ENCODE results near the gene SNX1. TPM values are rescaled to one million over a fixed set of nuclear protein-coding genes. Genes with fewer than 3 reads are reported as not detected.

SNX1 gene
- total and polyA plus RNA-seq, 7 donors, result 36.4 to 102 (median 61.0) TPM

DNA sequence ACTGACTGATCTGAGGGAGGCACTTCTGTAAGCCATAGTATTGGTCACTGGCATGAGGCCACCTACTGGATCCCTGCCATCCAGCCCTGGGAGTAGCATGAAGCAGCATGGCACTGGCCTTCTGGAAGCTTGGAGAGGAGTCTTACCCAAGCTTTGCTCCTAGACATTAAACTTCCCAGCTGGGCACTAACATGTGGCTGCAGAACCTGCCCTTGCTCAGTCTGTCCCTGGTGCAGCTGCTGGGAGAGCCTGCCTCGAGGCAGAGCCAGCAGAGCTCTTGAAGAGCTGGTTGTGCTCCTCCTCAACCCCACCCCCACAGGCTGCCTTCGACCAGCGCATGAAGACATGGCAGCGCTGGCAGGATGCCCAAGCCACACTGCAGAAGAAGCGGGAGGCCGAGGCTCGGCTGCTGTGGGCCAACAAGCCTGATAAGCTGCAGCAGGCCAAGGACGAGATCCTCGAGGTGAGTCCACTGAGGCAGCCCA lies 38.6 kb downstream of the SNX1 start:
- 83 to 94% (median 83%) methylated on average over 9 of the region's 9 CpGs for WGBS, 3 donors
- Histone ChIP-seq H3K9me3 (no peaks in the 10 kb centered on the region), H3K4me3 (no peak overlapping the region), H3K36me3 (ENCODE audit: insufficient read depth in 1 of 2, low read depth in 1 of 2) (peaks cover 23 to 97% of the 10 kb centered on the region in 2 donors), H3K27me3 (ENCODE audit: insufficient read depth in 3 of 3, low read length in 2 of 3) (no peaks in the 10 kb centered on the region), H3K4me1 (no peaks in the 10 kb centered on the region), H3K27ac (no peak overlapping the region)
- DNase-seq (no peak), ATAC-seq (peak in 2 of 4 donors; percentile 29 to 32)
- TF ChIP-seq, protein P1, sequence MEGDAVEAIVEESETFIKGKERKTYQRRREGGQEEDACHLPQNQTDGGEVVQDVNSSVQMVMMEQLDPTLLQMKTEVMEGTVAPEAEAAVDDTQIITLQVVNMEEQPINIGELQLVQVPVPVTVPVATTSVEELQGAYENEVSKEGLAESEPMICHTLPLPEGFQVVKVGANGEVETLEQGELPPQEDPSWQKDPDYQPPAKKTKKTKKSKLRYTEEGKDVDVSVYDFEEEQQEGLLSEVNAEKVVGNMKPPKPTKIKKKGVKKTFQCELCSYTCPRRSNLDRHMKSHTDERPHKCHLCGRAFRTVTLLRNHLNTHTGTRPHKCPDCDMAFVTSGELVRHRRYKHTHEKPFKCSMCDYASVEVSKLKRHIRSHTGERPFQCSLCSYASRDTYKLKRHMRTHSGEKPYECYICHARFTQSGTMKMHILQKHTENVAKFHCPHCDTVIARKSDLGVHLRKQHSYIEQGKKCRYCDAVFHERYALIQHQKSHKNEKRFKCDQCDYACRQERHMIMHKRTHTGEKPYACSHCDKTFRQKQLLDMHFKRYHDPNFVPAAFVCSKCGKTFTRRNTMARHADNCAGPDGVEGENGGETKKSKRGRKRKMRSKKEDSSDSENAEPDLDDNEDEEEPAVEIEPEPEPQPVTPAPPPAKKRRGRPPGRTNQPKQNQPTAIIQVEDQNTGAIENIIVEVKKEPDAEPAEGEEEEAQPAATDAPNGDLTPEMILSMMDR (IDR thresholded peaks at IDR 0.05), result no peak
- intact Hi-C loops (cut with DNase I), result no loop called here

DNA sequence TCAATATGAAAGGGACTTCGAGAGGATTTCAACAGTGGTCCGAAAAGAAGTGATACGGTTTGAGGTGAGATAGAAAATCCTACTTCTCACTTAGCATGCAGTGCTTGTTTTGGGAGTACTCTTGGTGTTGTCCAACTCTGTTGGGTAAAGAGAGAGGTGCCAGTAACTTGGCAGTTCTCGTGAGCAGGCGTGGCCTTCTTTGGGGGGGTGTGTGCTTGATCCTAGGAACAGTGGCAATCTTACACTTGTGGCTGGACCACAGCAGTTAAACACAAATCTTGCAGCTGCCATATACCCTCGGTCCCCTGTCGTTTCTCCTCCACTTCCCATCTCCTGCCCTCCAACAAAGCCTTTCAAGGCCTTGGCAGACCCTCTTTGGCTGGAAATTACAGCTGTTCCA lies 40.6 kb downstream of the SNX1 start:
- H3K36me3 ChIP-seq (ENCODE audit: insufficient read depth in 1 of 2, low read depth in 1 of 2), result peaks cover 14 to 92% of the 10 kb centered on the region in 2 donors
- DNase-seq, result no peak

DNA sequence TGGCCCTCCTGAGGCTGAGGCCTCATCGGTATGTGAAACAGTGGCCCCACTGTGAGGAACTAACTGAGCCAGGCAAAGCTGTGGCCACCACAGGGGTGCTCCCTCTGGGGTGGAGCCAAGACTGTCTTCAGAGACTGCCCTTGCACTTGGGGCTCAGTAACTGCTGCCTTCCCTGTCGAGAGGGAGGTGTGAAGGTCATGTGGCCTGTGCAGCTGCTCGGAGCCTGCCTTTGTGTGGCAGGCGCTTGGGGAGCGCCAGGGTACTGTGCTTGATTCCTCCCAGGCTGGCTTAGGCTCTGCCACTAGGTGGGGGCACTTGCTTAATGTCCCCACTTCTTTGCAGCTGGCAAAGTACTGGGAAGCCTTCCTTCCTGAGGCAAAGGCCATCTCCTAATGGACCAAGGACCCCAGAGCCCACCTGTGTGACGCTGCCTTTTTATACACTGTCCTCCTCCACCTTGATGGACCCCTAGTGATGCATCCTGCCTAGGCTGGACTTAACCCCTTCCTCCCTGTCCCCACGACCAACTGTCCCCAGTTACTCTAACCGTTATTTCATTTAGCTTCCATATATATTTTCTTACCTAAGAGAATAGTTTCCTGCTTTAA lies 41.5 kb downstream of the SNX1 start:
- TF ChIP-seq, protein P1 (IDR thresholded peaks at IDR 0.05), result no peak
- peaks cover 14 to 92% of the 10 kb centered on the region in 2 donors for H3K36me3 ChIP-seq (ENCODE audit: insufficient read depth in 1 of 2, low read depth in 1 of 2)
- no peak overlapping the region for H3K4me3 ChIP-seq
- ATAC-seq, result peak; percentile 52 to 60 (median 54)
- H3K27me3 ChIP-seq (ENCODE audit: insufficient read depth in 3 of 3, low read length in 2 of 3), result no peaks in the 10 kb centered on the region
- no peak for DNase-seq
- no peaks in the 10 kb centered on the region for H3K4me1 ChIP-seq
- intact Hi-C loops (cut with DNase I), result no loop called here
- no peaks in the 10 kb centered on the region for H3K9me3 ChIP-seq
- no peak overlapping the region for H3K27ac ChIP-seq
- WGBS, 3 donors, result 61 to 71% (median 67%) methylated on average over 8 of the region's 8 CpGs

More for the DNA sequence above, 40.6 kb downstream of the SNX1 start:
- Histone ChIP-seq H3K9me3 (no peaks in the 10 kb centered on the region), H3K27ac (no peak overlapping the region), H3K4me1 (no peaks in the 10 kb centered on the region), H3K27me3 (ENCODE audit: insufficient read depth in 3 of 3, low read length in 2 of 3) (no peaks in the 10 kb centered on the region), H3K4me3 (no peak overlapping the region)
- ATAC-seq, result no peak
- TF ChIP-seq, protein P1 (IDR thresholded peaks at IDR 0.05), result no peak
- WGBS, 3 donors, result 68 to 85% (median 74%) methylated on average over 7 of the region's 7 CpGs
- intact Hi-C loops (cut with DNase I), result no loop called here

DNA sequence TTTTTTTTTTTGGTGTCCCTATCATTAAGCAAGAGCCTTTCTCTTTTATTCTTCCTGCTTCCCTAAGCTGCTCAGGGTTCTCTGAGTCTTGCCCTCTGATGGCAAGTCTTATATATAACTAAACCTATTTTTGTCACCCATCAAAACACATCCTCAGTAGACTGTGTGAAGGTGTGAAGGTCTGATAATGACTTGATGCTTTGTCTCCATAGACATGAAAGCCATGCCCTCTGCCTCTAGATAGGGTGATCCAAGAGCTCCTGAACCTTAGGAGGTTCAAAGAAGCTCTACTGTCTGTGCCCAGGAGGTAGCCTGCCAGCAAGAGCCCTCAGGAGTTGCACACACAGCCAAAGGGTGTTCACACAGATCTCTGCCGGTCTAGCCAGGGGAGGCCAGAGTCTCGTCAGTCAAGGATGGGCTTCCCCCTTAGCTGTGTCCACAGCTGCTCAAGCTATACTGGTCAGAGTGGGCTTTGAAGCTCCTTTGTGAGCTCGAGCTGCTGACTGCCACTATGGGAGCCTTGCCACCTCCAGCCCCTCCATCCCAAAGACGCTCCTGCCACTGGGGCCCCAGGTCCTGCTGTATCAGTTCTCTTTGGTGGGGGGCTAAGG lies 42.7 kb downstream of the SNX1 start:
- H3K4me1 ChIP-seq, result no peaks in the 10 kb centered on the region
- no peak overlapping the region for H3K4me3 ChIP-seq

More for the DNA sequence above, 42.7 kb downstream of the SNX1 start:
- Histone ChIP-seq H3K27ac (no peak overlapping the region), H3K27me3 (ENCODE audit: insufficient read depth in 3 of 3, low read length in 2 of 3) (no peaks in the 10 kb centered on the region), H3K36me3 (ENCODE audit: insufficient read depth in 1 of 2, low read depth in 1 of 2) (peaks cover 14 to 92% of the 10 kb centered on the region in 2 donors), H3K9me3 (no peaks in the 10 kb centered on the region)
- 81 to 90% (median 85%) methylated on average over 4 of the region's 4 CpGs for WGBS, 3 donors
- no peak for ATAC-seq
- no peak for DNase-seq
- TF ChIP-seq, protein P1 (IDR thresholded peaks at IDR 0.05), result no peak
- intact Hi-C loops (cut with DNase I), result no loop called here

Data from psoas muscle (tissue), 8 donors.